ENCODE data around the gene SLC25A5. TPM values are rescaled to one million over a fixed set of nuclear protein-coding genes. Genes with fewer than 3 reads are reported as not detected.

The SLC25A5 gene
- total RNA-seq, 1 experiment from 2014 or later = 641 TPM

- Histone ChIP-seq H3K4me3 (replicated peaks in 1 of 2; ENCODE audit: low read depth in 1 of 2, low read length in 2 of 2) (no peak overlapping the region), H3K36me3 (ENCODE audit: control insufficient read depth in 1 of 2, insufficient read depth in 2 of 2, low read length in 2 of 2) (no peaks in the 10 kb centered on the region; a peak in 1 of 4 replicates), H3K9me3 (ENCODE audit: control insufficient read depth in 1 of 2, insufficient read depth in 1 of 2, low read depth in 1 of 2, low read length in 2 of 2) (no peaks in the 10 kb centered on the region), H2AFZ (ENCODE audit: low read depth, low read length, poor library complexity, severe bottlenecking) (no peak overlapping the region), H3K9me2 (ENCODE audit: insufficient read depth) (no peaks in the 10 kb centered on the region), H3K4me1 (ENCODE audit: control insufficient read depth in 1 of 2, insufficient read depth in 2 of 2, low read length in 2 of 2) (no peaks in the 10 kb centered on the region), H3K27ac (ENCODE audit: low read depth, low read length) (no peak overlapping the region), H3K9ac (ENCODE audit: low read length) (no peak overlapping the region), H3K27me3 (ENCODE audit: insufficient read depth, low read length) (no peaks in the 10 kb centered on the region), H4K20me1 (ENCODE audit: insufficient read depth) (no peaks in the 10 kb centered on the region), H3K4me2 (ENCODE audit: low read length) (no peak overlapping the region), H3K79me2 (ENCODE audit: insufficient read depth, low read length) (no peaks in the 10 kb centered on the region)
- intact Hi-C loops (cut with micrococcal nuclease) = no loop called here
- POLR2A ChIA-PET = no interaction called here
- ATAC-seq (no peak), DNase-seq (ENCODE audit: low read depth, low spot score) (peak; percentile 23)
- RAD21 ChIA-PET (ENCODE audit: low non-redundant PET in 1 of 2, low total read pairs in 2 of 2, uncharacterized antibody in 2 of 2, unreplicated experiment in 2 of 2) = no interaction called here
- CTCF ChIA-PET = no interaction called here
- 0 out of 2 replicates have a peak, but pooled peaks have one; percentile 38 for TF ChIP-seq SIN3A (IDR thresholded peaks at IDR 0.05; ENCODE audit: low read depth)
- TF ChIP-seq YY1 (IDR thresholded peaks at IDR 0.05; ENCODE audit: extremely low read depth, insufficient replicate concordance, low read depth, low read length) = no peak
- TF ChIP-seq, protein P1, sequence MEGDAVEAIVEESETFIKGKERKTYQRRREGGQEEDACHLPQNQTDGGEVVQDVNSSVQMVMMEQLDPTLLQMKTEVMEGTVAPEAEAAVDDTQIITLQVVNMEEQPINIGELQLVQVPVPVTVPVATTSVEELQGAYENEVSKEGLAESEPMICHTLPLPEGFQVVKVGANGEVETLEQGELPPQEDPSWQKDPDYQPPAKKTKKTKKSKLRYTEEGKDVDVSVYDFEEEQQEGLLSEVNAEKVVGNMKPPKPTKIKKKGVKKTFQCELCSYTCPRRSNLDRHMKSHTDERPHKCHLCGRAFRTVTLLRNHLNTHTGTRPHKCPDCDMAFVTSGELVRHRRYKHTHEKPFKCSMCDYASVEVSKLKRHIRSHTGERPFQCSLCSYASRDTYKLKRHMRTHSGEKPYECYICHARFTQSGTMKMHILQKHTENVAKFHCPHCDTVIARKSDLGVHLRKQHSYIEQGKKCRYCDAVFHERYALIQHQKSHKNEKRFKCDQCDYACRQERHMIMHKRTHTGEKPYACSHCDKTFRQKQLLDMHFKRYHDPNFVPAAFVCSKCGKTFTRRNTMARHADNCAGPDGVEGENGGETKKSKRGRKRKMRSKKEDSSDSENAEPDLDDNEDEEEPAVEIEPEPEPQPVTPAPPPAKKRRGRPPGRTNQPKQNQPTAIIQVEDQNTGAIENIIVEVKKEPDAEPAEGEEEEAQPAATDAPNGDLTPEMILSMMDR (IDR thresholded peaks at IDR 0.05 in 2 of 3, conservative IDR thresholded peaks at IDR 0.05 in 1 of 3; ENCODE audit: borderline replicate concordance in 1 of 3, insufficient read depth in 1 of 3, low read depth in 2 of 3, low read length in 2 of 3) = no peak
- peak; percentile 34 for TF ChIP-seq POLR2A (IDR thresholded peaks at IDR 0.05; ENCODE audit: borderline replicate concordance, extremely low read depth, insufficient read depth, insufficient read length)
- peak; percentile 34; the same call in 1 of the 2 replicates for TF ChIP-seq POLR2AphosphoS5 (IDR thresholded peaks at IDR 0.05; ENCODE audit: low read depth, low read length)
- no TSS peak for BruUV-seq (replicated peaks)
These were observed 44.6 kb upstream of the SLC25A5 start for GRCh38 chrX:119423631-119424030.

DNA sequence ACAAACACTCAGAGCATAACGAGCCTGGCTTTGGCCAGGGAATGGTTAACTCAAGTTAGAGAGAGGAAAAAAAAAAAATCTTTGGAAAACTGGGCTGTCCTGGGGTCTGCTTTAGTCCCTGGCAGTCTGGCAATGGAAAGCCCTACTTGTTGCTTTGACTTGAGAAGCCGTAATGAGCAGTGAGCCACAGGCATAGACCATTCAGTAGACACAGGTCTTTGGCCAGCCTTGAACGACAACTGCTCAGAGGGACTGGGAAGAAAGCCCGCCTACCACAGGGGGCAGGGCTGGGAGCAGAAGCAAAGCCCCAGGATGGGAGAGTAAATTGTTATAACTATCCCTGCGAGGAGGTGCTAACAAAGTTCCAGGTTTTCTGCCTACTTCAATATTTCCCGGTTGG is 43.2 kb upstream of the SLC25A5 start:
- RAD21 ChIA-PET (ENCODE audit: low non-redundant PET in 1 of 2, low total read pairs in 2 of 2, uncharacterized antibody in 2 of 2, unreplicated experiment in 2 of 2) = no interaction called here
- DNase-seq (ENCODE audit: low read depth, low spot score) (no peak), ATAC-seq (no peak)
- Histone ChIP-seq H3K27me3 (ENCODE audit: insufficient read depth, low read length) (no peaks in the 10 kb centered on the region), H3K27ac (ENCODE audit: low read depth, low read length) (no peak overlapping the region), H3K4me3 (replicated peaks in 1 of 2; ENCODE audit: low read depth in 1 of 2, low read length in 2 of 2) (no peak overlapping the region), H3K9me2 (ENCODE audit: insufficient read depth) (no peaks in the 10 kb centered on the region), H3K9ac (ENCODE audit: low read length) (no peak overlapping the region), H3K79me2 (ENCODE audit: insufficient read depth, low read length) (no peaks in the 10 kb centered on the region), H3K4me2 (ENCODE audit: low read length) (no peak overlapping the region), H4K20me1 (ENCODE audit: insufficient read depth) (no peaks in the 10 kb centered on the region), H3K36me3 (ENCODE audit: control insufficient read depth in 1 of 2, insufficient read depth in 2 of 2, low read length in 2 of 2) (no peaks in the 10 kb centered on the region; a peak in 1 of 4 replicates), H3K4me1 (ENCODE audit: control insufficient read depth in 1 of 2, insufficient read depth in 2 of 2, low read length in 2 of 2) (peaks cover 0 to 4% of the 10 kb centered on the region in 2 experiments; a peak in 1 of 4 replicates), H2AFZ (ENCODE audit: low read depth, low read length, poor library complexity, severe bottlenecking) (no peak overlapping the region), H3K9me3 (ENCODE audit: control insufficient read depth in 1 of 2, insufficient read depth in 1 of 2, low read depth in 1 of 2, low read length in 2 of 2) (no peaks in the 10 kb centered on the region)
- no TSS peak for BruUV-seq (replicated peaks)
- intact Hi-C loops (cut with micrococcal nuclease) = no loop called here
- CTCF ChIA-PET = no interaction called here
- POLR2A ChIA-PET = no interaction called here
- TF ChIP-seq, protein P2, sequence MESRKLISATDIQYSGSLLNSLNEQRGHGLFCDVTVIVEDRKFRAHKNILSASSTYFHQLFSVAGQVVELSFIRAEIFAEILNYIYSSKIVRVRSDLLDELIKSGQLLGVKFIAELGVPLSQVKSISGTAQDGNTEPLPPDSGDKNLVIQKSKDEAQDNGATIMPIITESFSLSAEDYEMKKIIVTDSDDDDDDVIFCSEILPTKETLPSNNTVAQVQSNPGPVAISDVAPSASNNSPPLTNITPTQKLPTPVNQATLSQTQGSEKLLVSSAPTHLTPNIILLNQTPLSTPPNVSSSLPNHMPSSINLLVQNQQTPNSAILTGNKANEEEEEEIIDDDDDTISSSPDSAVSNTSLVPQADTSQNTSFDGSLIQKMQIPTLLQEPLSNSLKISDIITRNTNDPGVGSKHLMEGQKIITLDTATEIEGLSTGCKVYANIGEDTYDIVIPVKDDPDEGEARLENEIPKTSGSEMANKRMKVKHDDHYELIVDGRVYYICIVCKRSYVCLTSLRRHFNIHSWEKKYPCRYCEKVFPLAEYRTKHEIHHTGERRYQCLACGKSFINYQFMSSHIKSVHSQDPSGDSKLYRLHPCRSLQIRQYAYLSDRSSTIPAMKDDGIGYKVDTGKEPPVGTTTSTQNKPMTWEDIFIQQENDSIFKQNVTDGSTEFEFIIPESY (IDR thresholded peaks at IDR 0.05; ENCODE audit: extremely low read depth, insufficient replicate concordance, low read length) = no peak
- TF ChIP-seq, protein P1 (IDR thresholded peaks at IDR 0.05 in 2 of 3, conservative IDR thresholded peaks at IDR 0.05 in 1 of 3; ENCODE audit: borderline replicate concordance in 1 of 3, insufficient read depth in 1 of 3, low read depth in 2 of 3, low read length in 2 of 3) = no peak
- TF ChIP-seq SRF (IDR thresholded peaks at IDR 0.05; ENCODE audit: low read depth) (no peak), TCF7L2 (IDR thresholded peaks at IDR 0.05; ENCODE audit: borderline replicate concordance, extremely low read depth, insufficient read depth, insufficient read length) (no peak), JUND (IDR thresholded peaks at IDR 0.05) (no peak), YY1 (IDR thresholded peaks at IDR 0.05; ENCODE audit: extremely low read depth, insufficient replicate concordance, low read depth, low read length) (no peak), ZNF274 (IDR thresholded peaks at IDR 0.05; ENCODE audit: low read depth, low read length) (no peak), EZH2 (IDR thresholded peaks at IDR 0.05) (no peak), ELF1 (IDR thresholded peaks at IDR 0.05; ENCODE audit: borderline replicate concordance, low read depth) (no peak), SP1 (IDR thresholded peaks at IDR 0.05; ENCODE audit: low read depth) (no peak), SIN3A (IDR thresholded peaks at IDR 0.05; ENCODE audit: low read depth) (no peak), RAD21 (IDR thresholded peaks at IDR 0.05; ENCODE audit: low read depth) (no peak)
